ENCODE measurements around the gene RNASE12.

Gene RNASE12

GRCh38 chr14:20546877-20547276, 44.3 kb downstream of the RNASE12 start:
- Histone ChIP-seq H3K36me3 (ENCODE audit: insufficient read depth, insufficient read length, low read length) (no peaks in the 10 kb centered on the region), H3K4me1 (ENCODE audit: insufficient read depth, insufficient read length) (no peaks in the 10 kb centered on the region), H3K4me3 (ENCODE audit: insufficient read length, low read depth) (no peak overlapping the region), H3K9me3 (ENCODE audit: insufficient read depth, low read length) (no peaks in the 10 kb centered on the region), H3K27me3 (ENCODE audit: insufficient read depth, insufficient read length) (no peaks in the 10 kb centered on the region), H3K9ac (ENCODE audit: insufficient read length, low read depth) (no peak overlapping the region)
- no peak for DNase-seq (ENCODE audit: low read depth, low spot score)
- TF ChIP-seq SUZ12 (IDR thresholded peaks at IDR 0.05; ENCODE audit: extremely low read depth, insufficient read depth, insufficient read length) (no peak), YY1 (IDR thresholded peaks at IDR 0.05; ENCODE audit: insufficient read depth, insufficient read length) (no peak)
